HG03457 (cell line): ENCODE data around the gene PEX10.
"Not testable (repeated sequence)": the region's sequence is repeated elsewhere in the genome, so short reads cannot be mapped to it uniquely, and the experiment has no call there.

Experiments used
- ATAC-seq: cut with Tn5 transposase; IDR thresholded peaks from one replicate; pipeline ENCODE4 v1.9.1; 2021; ENCODE audit warnings: moderate number of reproducible peaks; ENCODE audit not compliant: unreplicated experiment

The PEX10 gene

DNA sequence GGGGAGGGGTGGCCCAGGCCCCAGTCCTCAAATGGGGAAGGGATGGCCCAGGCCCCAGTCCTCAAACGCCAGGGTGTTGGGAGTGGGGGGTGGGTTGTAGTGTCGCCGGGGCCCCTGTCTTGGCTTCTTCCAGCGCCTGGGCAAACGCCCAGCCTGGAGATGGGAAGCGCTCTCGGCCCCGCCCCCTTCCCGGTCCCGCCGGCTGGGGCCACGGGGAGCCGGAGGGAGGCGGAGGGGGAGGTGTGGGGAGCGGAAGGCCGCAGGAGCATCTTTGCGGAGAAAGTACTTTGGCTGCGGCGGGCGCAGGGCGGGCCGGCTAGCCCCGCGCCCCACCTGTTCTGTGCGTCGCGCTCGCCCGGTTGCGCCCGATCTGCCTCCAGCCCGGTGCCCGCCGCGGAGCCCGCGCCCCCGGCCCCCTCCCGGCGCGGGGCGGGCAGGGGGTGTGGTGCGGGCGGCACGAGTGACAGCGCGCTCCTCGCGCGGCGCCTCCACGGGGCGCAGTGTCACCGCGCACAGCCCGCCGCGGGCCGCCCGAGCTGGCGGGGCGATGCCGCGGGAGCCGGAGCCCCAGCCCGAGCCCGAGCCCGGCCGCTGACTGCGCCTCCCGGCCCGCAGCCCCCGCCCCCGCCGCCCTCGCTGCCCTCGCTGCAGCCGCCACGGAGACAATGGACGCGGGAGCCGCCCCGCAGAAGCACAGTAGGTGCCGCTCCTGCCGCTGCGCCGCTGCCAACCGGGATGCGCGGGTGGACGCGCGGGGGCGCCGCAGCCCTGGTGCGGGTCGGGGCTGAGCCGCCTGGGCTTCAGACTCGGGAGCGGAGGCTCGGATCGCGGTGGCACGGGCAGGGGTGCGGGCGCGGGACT is 31.1 kb upstream of the PEX10 start:
- ATAC-seq = no peak

- no peak for ATAC-seq
These were observed 30.3 kb upstream of the PEX10 start for GRCh38 chr1:2442661-2443060.

GRCh38 chr1:2441746-2442145 is 29.4 kb upstream of the PEX10 start:
- ATAC-seq = no peak

- ATAC-seq = not testable (repeated sequence)
These were observed 28.0 kb upstream of the PEX10 start for GRCh38 chr1:2440346-2440745.

GRCh38 chr1:2439369-2439768 is 27.0 kb upstream of the PEX10 start:
- no peak for ATAC-seq

GRCh38 chr1:2438641-2439040 is 26.3 kb upstream of the PEX10 start:
- ATAC-seq = no peak

DNA sequence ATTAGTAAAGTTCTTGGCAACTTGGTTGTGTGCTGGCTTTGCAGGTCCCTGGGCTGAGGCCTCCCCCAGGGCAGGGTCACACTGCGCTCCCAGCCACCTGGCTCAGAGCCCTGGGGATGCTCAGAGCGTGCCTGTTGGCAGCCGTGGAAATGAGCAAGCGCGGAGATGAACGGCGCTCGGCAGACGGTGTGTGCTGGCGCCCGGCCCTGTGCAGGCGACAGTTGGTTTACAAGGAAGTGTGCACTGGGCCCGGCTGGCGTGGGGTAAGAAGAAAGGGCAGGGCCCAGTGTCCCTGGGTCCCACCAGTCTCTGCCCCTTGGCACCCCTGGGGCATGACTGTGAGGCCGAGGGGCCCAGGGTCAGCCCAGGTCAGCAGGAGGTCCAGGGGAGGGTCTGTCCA is 25.7 kb upstream of the PEX10 start:
- ATAC-seq = no peak

DNA sequence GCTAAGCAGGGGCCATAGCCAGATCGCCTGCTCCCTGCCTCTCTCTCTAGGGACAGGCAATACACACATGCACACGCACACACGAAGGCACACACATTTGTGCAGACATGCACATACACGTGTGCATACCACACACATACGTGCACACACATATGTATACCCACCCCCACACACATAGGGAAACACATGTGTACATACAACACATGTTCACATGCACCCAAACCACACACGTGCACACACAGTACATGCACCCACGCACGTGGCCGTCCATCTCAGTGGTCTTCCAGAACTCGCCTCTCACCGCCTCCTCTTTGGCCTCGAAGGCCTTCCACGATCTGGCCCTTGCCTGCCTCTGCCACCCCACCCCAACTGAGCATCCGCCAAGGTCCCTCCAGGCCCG is 25.3 kb upstream of the PEX10 start:
- no peak for ATAC-seq

GRCh38 chr1:2436876-2437275 is 24.5 kb upstream of the PEX10 start:
- ATAC-seq = no peak

GRCh38 chr1:2435746-2436355 is 23.5 kb upstream of the PEX10 start:
- ATAC-seq = no peak

- no peak for ATAC-seq
These were observed 22.7 kb upstream of the PEX10 start for GRCh38 chr1:2435091-2435490.

DNA sequence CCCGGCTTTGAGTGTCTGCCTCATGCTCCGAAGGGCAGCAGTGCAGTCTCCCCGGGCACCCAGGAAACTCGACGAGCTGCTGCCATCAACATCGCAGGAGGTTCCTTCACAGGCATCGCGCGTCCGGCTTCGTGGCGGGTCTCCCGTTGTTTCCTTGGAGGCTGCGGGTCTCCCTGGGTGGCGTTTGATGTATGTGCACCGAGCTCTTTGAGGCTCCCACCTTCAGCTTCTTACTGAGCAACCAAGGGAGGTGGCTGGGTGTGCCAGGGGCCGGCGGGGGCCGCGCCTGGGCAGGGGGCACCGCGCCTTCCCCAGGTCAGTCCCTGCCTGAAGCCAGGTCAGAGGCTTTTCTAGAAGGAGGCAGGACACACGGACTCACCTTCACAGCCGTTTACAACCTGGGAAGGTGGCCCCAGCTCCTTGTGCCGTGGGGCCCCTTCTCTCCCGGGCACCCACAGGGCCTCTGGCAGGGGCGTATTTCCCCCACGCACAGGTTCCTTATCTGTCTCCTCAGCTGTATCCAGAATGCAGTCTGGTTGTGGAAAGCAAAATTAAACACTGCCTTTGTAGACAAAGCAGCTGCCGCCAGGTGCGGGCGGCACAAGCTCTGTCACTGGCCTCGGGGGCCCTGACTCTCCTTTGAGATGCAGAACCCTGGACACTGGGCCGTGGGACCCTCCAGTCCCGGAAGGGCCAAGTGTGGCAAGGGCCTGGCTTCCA is 21.7 kb upstream of the PEX10 start:
- no peak for ATAC-seq

- no peak for ATAC-seq
These were observed 20.8 kb upstream of the PEX10 start for GRCh38 chr1:2433196-2433595.

DNA sequence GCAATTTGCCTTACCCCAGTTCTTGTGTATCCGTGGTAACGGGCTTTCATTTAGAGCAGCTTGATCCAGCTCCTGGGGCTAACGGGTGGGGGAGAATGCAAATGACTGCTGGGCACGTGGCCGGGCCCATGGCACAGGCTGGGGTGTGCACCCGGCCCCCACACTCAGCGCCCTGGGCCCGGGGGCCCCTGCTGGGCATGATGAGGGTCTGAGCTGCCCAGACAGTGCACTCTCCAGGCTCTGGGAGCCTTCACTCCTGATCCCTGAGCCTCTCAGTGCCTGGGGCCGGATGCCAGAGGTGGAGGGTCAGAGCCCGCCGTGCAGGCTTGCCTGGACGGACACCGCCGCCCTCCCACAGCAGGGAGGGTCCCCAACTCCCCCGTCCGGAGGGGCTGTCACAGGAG is 20.1 kb upstream of the PEX10 start:
- ATAC-seq = no peak

DNA sequence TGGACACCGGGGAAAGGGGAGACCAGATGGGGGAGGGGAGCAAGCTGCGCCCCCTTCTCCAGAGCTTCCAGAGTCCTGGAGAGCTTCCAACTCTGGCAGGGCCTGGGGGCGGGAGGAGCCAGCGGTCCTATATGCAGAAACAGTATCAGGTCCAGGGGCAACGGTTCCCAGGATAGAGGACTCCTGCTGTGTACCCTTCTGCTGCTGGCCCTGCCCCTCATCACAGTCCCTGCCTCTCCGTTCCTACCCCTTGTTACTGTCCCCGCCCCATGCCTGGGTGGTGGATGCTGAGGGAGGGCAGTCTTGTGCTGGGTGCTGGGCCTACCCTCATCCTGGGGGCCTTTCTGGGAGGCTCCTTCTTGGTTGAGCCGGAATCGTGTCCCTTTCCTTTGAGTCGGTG is 19.2 kb upstream of the PEX10 start:
- no peak for ATAC-seq

GRCh38 chr1:2431103-2431502 is 18.7 kb upstream of the PEX10 start:
- no peak for ATAC-seq

- ATAC-seq = no peak
These were observed 18.2 kb upstream of the PEX10 start for GRCh38 chr1:2430592-2430973.

DNA sequence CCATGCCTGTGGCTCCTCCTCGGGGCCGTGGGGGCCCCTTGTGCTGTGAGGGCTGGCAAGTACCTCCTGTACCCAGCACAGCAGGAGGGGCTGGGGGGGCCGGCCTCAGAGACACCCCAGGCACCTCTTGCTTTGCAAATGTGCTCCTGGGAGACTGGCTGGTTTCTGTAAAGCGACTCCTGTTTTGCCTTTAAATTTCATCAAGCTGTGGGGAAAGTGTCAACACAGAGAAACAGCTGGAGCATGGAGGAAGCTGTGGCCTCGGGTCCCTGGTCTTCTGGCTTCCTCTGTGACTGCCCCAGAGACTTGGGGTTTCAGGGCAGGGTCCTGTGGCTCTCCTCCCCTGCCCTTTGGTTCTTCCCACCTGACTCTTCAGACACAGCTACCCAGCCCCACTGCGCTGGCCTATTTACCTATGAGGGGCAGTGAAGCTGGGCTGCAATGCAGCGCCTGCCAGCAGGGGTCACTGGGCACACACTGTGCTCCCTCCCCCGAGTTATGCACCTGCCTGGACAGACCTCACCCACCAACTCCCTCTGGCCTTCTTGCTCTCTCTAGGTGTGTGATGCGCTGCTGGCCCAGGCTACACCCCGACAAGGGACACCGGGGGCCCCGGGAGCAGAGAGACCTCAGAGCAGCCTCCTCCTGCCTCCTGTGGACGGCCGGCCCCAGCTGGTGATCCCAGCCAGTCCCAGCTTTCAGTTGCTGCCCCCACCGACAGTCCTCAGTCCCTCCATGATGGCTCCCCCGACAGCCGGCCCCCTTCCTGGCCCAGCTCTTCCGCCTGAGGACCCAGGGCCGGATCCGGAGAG is 17.6 kb upstream of the PEX10 start:
- no peak for ATAC-seq

DNA sequence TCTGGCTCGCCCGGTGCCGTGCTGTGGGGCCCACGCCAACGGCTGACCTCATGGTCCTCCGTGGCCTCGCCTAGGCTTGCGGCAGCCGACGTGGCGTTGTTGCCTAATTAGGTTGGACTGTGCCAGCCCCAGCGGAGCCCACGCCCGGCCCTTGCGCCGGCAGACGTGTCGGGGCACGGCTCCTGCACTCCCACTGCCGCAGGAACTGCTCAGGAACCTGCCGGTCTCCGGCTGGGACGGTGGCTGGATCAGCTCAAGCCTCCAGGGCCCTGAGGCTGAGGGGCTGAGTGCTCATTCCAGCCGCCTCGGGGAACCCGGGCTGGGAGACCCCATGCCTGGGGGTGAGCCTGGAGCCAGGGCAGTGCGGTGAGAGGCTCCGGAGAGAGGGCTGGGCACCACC is 16.1 kb upstream of the PEX10 start:
- no peak for ATAC-seq

DNA sequence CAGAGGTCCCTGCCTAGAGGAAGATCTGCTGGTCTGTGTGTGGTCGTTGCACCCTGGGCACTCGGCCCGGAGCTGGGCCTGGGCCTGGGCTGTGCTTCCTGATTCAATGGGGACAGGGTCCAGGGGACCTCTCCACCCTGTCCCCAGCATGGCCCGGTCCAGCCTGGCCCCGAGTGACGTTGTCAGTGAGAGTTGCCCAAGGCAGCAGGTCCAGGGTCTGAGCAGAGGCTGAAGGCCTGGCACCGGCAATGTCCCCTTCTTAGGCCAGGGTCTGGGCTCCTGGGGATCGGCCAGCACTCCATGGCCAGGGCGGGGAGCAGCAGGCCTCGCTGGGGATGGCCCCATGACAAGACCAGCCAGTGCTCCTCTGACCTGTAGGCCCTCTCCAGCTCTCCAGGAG is 15.6 kb upstream of the PEX10 start:
- ATAC-seq = no peak

DNA sequence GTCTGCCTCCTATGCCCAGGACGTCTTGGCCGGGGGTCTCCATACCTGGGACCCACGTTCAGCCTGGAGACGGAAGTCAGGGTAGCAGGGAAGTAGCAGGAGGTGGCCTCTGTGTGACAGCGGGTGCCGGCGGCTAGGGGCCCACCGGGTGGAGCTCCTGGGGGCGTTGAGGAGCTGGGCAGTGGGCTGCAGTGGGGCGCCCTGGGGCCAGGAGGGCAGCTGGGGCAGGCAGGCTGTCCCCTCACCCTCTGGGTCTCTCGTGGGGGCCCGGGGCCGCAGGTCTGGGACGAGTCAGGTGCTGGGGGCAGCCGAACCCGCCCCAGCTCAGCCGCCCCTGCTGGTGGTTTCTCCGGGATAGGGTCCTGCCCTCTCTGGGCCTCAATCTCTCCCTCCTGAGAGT is 14.7 kb upstream of the PEX10 start:
- no peak for ATAC-seq
